Measurements from ENCODE around the gene TRABD2A.

The TRABD2A gene

DNA sequence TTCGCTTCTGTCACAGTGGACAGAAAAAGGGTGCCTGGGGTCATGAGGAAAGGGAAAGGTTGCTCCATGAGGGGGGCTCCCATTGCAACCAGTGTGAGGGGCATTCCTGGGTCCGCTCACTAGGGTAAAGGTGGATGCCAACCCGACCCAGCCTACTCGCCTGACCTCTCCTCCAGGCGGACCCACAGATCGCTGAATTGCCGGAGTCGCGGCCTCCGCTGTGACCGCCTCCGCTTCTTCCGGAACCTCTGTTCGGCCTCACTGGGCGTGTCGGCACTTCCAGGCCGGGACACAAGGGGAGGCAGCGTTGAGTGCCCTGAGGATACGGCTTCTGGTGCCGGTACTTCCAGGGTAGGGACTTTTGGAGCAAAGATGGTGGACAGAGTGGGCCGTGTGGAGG is 57.1 kb downstream of the TRABD2A start:
- no peak for DNase-seq (ENCODE audit: low read depth, low spot score)

GRCh38 chr2:84823229-84823628 is 57.7 kb downstream of the TRABD2A start:
- DNase-seq (ENCODE audit: low read depth, low spot score): no peak

DNA sequence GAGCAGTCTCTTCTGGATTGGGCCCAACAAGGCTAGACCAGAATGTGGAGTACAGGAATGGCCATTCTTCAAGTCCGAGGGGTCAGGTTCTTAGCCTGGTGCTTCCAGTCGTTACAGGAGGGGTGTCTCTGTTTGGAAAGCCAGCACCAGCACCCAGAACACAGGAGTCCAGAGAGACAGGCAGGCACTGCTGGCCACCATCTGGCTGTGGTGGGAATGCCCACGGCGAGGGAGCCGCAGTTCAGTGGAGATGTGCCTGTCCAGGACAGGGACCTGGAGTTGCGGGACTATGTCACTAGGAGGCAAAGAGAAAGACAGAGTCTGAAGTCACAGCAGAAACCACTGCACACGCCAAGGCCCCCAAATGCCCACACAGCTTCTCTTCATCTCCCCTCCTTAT is 59.1 kb downstream of the TRABD2A start:
- DNase-seq (ENCODE audit: low read depth, low spot score): no peak

DNA sequence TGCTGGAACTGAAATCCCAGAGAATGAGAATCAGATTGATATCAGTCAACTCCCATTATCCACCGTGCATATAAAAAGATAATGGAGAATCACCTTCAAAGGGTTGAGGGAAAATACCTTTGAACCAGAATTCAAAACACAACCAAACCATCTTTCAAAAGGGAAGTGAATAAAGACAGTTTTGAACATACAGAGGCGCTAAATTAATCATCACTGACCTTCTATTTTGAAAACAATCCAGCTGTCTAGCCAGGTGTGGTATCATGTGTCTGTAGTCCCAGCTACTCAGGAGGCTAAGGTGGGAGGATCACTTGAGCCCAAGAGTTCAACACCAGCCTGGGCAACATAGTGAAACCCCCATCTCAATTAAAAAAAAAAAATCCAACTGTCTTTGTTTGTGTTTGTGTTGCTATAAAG is 63.6 kb downstream of the TRABD2A start:
- no peak for DNase-seq (ENCODE audit: low read depth, low spot score)

- no peak for DNase-seq (ENCODE audit: low read depth, low spot score)
These were observed 64.4 kb downstream of the TRABD2A start for GRCh38 chr2:84816426-84817026.

GRCh38 chr2:84815146-84815545 is 65.7 kb downstream of the TRABD2A start:
- no peak for DNase-seq (ENCODE audit: low read depth, low spot score)

DNA sequence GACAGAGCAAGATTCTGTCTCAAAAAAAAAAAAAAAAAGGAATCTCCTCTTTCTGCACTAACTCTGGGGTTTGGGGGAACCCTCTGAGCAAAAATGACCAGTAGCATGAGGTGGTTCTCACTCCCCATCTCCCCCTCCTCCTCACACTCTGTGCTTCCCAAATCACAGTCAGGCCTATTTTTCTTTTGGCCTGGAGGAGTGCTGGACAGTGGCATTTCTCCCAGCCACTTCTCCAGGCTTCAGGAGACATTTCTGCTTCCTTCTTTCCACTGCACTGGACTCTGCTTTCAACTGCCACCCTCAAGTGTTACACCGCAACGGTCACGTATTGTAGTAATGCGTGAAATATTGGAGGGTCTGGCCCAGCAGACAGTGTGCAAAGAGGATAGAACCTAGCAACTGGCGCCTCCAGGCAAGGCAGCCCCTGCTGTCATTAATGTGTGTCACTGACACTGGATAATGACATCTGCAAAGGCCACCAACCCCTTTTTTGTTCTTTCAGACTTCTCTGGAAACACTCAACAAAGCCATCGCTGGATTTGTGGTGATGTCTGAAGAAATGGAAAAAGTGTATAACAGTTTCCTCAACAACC is 68.9 kb downstream of the TRABD2A start:
- DNase-seq (ENCODE audit: low read depth, low spot score): no peak

DNA sequence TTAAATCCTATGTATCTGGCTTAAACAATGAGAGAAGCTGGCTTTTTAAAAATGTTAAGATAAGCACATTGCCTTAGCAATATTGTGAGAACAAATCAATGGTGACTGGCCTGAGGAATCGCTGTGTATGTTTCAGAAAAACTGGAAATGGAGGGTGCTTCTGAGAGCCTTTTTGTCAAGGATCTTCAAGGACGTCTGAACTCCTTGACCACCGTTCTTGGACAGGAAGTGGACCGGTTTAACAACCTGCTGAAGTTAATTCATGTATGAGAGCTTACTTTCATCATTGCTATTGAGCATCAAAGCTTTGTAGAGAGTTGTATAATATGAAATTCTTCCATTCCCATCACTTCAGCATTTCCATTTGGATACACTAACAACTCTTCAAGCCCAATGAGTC is 72.6 kb downstream of the TRABD2A start:
- DNase-seq (ENCODE audit: low read depth, low spot score): no peak

GRCh38 chr2:84807063-84807485 is 73.8 kb downstream of the TRABD2A start:
- DNase-seq (ENCODE audit: low read depth, low spot score): no peak

- DNase-seq (ENCODE audit: low read depth, low spot score): no peak
These were observed 75.5 kb downstream of the TRABD2A start for GRCh38 chr2:84805250-84805958.

- DNase-seq (ENCODE audit: low read depth, low spot score): no peak
These were observed 79.1 kb downstream of the TRABD2A start for GRCh38 chr2:84801811-84802210.

DNA sequence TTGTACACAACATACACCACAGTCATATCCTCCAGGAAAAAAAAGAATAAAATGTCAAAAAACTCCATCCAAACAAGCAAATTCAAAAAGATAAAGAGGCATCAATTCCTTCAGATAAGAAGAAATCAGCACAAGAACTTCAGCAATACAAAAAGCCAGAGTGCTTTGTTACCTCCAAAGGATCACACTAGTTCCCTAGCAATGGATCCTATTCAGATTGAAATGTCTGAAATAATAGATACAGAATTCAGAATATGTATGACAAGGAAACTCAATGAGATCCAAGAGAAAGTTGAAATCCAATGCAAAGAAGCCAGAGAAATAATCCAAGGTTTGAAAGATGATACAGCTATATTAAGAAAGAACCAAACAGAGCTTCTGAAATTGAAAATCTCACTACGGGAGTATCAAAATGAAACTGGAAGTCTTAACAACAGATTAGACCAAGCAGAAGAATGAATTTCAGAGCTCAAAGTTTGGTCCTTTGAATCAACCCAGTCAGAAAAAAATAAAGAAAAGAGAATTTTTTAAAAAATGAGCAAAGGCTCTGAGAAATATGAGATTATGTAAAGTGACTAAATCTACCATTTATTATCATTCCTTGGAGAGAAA is 80.6 kb downstream of the TRABD2A start:
- DNase-seq (ENCODE audit: low read depth, low spot score): no peak

DNA sequence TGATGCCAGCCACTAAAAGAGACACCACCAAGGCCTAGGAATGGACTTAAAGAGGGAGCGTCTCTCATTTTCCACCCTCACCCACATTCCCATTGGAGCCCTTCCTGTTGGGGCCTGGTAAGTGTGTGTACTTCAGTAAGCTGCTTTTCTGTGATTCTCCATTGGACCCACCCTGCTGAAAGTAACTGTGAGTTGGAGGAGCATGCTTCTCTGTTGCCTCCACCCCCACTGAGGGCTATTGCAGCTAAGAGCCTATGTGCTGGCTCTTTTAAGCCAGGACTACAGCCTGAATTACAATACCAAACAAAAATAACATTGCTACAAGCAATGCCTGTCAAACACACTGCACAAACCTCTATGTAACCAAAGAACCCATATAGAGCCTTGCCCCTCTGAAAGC is 81.1 kb downstream of the TRABD2A start:
- DNase-seq (ENCODE audit: low read depth, low spot score): no peak

- DNase-seq (ENCODE audit: low read depth, low spot score): no peak
These were observed 83.6 kb downstream of the TRABD2A start for GRCh38 chr2:84797271-84797670.

- DNase-seq (ENCODE audit: low read depth, low spot score): no peak
These were observed 84.1 kb downstream of the TRABD2A start for GRCh38 chr2:84796798-84797197.

DNA sequence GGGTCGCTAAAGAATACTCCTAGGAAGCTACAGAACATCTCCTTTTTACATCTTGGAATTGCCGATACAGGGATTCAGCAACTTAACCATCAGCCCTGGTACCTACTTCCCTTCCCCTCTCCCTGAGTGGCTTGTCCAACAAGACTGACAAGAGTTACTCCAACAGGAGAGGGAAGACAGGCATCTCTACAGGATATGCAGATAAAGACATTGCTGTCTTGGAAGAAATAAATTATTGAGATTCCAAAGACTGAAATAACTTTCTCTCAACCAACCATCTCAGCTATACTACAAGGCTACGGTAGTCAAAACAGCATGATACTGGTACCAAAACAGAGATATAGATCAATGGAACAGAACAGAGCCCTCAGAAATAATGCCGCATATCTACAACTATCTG is 87.2 kb downstream of the TRABD2A start:
- no peak for DNase-seq (ENCODE audit: low read depth, low spot score)

DNA sequence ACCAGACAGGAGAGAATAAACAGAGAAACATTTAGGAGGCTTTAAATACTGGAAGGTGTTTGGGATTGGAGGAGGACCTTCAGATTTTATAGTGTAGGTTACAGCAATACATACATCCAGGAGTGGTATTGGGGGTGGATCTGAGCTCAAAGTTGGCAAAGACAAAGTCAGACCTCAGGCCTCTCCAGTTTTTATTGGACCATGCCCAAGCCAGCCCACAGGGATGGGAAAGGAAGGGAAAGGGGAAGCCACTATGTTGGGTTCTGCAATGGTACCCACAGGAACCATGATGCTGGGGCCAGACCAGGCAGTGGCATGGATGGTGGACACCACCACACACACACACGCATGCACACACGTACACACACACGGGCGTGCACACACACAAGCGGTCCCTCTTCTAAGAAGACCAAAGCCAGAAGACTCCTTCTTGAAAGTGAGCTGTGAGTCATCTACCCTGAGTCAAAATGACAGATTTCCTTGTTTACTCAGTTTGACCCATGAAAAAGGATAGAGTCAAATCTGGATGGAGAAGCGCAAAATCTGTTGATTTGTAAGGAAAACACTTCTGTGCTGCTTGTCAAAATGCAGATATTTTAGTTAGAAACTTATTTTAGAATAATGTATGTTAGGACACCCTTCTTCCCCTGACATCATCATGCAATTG is 87.9 kb downstream of the TRABD2A start:
- no peak for DNase-seq (ENCODE audit: low read depth, low spot score)

DNA sequence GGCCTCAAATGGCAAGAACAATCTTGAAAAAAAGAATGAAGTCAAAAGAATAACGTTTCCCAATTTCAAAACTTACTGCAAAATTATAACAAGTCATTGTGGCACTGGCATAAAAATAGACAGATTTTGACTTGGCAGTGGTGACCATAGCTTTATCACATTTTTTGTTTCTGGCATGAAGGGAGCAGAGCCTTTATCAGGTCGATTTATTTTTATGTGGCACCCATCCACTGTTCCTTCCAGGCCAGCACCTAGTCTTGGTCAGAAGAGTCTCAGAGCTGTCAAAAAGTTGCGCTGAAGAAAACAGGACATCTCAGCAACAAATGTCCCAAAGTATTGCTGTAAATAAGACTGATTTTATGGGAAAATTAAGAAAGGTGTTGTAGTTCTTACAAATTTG is 92.4 kb downstream of the TRABD2A start:
- DNase-seq (ENCODE audit: low read depth, low spot score): no peak

- no peak for DNase-seq (ENCODE audit: low read depth, low spot score)
These were observed 92.9 kb downstream of the TRABD2A start for GRCh38 chr2:84788027-84788426.

DNA sequence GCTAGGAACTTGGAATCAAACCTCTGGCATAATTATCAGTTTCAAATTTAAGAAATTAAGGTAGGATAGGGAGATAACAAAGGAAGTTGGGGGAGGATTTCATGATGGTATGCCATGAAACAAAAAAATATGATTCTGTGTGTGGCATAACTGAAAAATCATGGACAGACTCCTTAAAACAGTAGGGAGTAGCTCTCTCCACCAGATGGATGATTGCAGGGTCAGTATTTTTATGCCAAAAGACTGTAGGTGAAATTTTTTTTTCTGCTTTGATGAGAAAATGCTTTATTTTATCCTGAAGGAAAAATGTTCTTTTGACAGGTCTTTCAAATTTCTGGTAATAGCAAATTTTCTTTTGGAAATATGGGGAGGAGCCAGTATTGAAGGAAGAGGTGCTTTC is 94.3 kb downstream of the TRABD2A start:
- DNase-seq (ENCODE audit: low read depth, low spot score): no peak

- DNase-seq (ENCODE audit: low read depth, low spot score): no peak
These were observed 94.9 kb downstream of the TRABD2A start for GRCh38 chr2:84785950-84786349.

DNA sequence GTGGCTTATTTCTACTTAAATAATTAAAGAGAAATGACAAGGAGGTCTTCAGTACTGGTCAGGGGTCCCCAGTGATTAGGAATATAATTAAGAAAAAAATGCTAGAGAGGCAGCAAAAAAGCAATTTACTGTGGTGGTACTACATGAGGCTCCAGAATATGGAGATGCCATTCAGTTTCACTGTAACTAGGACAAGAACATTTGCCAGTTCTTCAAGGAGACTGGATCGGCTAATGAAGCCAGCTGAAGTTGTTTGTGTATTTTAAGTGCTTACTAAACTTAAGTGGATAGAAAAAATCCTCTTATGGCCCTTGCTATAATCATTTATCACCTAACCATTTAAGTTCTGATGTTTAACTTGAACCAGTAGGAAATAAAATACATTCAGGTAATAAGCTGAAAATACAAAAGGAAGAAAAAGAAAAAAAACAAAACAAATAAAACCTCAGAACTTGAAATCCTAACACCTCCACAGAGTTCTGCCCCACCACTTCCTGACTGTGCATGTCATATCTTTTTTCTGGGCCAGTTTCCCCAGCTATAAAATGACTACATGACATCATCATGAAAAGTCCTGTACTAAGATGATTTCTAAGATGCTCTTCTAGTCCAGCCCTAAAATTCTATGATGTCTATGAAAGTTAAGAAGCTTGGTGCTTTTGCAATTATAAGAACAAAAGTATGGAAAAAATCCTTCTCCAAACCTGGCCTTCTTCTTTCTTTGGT is 98.0 kb downstream of the TRABD2A start:
- no peak for DNase-seq (ENCODE audit: low read depth, low spot score)

Measured in iPS DF 19.7 (cell line).